Activated CD4-positive, alpha-beta T cell treated with anti-CD3 and anti-CD28 coated beads, Interleukin-2, amount 50 U/mL, for 1 hour (primary cell): ENCODE measurements around the gene SVIL.
"Not testable (repeated sequence)": the region's sequence is repeated elsewhere in the genome, so short reads cannot be mapped to it uniquely, and the experiment has no call there.

Experiments used
- DNase-seq: peaks from one replicate; pipeline ENCODE4 v3.0.0-alpha.2; 2020

The SVIL gene

DNA sequence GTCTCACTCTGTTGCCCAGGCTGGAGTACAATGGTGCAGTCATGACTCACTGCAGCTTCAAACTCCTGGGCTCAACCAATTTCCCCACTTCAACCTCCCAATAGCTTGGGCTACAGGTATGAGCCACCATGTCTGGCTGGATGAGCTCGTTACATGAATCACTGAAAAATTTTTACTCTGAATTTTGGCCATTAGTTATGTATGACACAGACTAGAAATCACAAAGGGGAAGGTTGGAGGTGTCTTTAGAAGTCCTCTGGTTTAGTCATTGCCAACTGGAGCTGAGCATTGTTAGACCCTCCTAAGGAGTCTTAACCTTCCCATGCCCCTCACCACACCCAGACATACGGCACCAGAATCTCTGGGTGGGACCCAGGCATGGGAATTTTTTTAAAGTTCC is 34.7 kb downstream of the SVIL start:
- DNase-seq: no peak

DNA sequence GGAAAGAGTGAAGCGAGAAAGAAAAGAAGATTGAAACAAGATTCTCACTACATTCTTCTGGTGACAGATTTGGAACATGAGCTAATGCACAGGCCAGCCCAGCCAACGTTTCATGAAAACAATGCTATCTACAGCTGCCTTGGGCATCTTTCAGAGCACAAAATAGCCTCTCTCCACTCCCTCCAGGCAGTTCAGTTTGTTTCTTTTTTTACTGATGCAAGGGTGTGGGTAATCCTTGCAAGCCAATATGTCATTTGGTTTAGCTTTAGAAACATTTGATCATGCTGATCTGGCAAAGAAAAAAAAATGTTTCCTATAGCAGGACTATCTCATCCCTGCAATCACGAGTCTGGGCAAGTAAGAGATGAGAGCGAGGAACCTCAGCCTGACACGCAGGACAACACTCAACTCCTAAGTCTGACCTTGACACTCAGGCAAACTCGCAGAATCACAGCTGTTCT is 35.9 kb downstream of the SVIL start:
- no peak for DNase-seq

DNA sequence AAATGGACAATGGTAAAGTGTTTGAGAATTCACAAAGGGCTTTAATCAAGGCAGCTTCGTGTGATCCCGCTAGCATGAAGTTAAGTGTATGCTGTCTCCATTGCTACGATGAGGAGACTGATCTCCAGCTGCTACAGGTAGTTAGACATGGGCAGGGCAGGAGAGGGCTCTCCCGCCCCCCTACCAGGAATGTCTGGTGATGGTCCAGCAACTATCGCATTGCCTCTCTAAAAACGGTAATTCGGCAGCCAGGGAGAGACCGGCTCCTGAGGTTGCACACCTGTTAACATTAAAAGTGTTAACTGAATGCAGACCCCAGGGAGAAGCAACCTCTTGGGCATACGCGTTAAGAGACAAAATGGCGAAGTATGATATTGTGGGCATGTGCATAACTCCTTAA is 37.9 kb downstream of the SVIL start:
- no peak for DNase-seq

DNA sequence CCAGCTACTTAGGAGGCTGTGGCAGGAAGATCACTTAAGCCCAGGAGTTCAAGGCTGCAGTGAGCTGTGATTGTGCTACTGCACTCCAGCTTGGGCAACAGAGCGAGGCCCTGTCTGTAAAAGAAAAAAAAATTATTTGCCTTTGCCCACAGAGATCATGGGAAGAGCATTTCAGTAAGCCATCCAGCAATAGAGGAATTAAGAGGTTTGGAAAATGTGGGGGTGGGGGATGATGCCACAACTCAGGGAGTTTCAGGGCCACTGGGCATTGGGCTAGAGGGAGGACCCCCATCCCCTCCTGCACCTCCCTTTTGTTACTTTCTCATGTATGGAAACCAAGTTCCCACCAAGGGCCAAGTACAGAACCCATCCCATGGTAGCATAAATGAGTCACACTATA is 38.4 kb downstream of the SVIL start:
- DNase-seq: no peak

DNA sequence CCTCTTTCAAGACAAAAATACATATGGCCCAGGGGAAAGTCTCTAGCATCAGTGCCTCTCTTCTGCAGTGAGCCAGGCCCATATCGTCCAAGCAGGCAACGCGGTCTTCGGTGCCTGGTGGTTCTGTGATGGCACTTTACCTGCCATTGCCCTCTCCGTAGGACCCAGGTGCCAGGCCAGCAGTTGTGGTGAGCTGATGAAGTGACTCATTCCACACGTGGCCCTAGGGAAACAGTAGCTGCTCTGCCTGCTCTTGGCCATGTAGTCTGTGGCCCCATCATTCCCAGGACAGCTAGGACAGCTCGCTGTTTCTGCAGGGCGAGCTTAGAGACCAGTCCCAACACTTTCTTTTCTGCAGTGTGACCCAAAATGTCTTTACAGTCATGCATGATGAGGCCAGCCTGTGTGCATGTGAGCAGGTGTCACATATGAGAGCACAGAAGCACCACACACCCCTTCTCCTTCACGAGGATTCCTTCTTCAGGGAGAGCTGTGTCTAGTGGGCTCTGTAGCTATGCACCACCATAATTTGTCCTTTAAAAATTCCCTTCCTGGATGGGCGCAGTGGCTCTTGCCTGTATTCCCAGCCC is 39.0 kb downstream of the SVIL start:
- DNase-seq: no peak

DNA sequence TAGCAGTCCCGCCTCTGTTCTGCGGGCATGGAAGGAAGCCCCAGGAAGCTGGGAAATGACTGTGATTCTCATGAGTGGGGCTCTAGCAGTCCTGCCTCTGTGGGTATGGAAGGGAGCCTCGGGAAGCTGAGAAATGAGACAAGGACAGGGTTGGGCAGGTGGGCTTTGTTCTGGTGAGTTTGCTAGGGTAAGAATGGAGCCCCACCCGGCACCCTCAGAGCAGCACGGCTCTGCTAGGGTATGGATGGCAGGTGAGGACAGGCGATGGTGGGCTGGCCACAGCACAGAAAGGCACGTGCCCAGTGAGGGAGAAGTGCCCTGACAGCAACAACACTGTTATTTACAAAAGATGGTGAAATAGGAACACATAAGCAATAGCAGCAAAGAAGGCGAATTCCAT is 39.6 kb downstream of the SVIL start:
- DNase-seq: no peak

DNA sequence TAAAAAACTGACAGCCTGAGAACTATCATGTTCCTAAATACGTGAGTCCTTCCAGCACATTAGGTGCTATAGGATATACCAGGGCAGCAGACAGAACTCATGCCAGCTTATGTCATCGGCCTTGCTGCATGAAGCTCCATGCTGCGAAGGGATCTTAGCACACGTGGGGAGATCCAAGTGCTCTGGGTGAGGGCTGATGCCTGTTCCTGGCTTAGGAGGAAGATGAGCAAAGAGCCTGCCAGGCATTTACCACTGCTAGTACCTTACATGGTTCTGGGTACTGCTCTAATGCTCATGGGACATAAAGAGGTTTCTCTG is 43.2 kb downstream of the SVIL start:
- DNase-seq: no peak

DNA sequence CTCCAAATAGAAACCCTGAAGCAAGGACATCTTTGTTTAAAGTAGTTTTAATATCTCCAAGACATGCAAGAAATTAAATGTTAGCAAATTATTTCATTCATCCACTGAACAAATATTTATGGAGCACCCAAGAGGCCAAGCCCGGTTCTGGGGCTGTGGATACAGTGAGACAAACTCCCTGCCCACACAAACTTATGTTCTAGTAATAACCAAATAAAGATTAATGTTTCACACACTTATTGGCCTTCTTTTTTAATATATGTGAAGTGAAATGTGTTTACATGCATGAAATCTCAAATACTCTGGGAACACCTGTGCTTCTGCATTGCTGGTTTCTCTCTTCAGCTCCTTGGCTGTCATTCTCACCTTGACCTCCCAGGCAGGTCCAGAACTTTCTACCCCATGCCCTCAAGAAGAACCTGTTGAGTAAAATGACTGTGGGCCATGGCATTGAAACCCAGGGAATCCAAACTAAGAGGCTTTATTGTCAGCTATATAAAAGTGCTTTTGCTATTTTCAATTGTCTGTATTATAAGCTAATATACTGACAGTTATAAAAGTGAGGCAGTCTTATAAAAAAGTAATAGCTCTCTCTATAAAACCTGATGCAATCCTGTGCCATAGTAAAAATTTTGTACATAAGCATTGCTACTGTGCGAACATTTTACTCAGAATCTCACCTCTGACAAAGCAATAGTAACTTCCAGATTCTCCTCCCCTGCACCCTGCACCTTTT is 43.7 kb downstream of the SVIL start:
- DNase-seq: no peak

DNA sequence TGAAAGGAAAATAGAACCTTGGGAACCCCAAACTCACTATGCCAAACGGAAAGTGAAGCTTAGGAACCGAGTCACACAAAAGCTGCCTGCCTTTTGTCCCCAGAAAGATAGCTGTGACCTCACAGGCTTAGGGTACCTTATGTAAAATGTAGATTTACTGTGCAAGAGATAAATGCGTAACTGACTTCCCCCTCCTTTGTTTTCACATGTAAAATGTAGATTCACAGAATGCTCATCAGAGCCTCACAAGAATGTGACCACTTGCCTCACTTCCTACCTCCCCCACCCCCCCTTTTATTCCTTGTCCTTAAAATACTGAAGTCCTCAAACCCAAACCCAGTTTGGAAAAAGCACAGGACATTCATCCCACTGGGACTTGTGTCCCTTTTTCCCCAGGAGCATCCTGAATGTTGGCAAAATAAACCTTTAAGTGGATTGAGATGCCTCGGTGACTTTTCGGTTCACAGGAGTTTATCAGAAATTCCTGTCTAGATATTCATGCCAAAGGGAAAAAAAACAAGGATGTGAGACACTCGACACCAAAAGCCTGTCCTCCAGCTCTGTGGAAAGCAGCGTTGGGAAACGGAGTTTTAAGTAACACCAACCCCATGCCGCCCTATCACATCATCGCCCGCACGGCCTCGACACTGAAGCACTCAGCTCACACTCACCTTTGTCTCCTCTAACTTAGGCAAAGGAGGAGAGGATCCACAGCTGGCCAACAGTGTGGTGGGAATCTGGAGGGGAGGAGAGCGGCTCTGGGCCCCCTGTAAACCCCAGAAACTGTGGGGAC is 45.9 kb downstream of the SVIL start:
- no peak for DNase-seq

DNA sequence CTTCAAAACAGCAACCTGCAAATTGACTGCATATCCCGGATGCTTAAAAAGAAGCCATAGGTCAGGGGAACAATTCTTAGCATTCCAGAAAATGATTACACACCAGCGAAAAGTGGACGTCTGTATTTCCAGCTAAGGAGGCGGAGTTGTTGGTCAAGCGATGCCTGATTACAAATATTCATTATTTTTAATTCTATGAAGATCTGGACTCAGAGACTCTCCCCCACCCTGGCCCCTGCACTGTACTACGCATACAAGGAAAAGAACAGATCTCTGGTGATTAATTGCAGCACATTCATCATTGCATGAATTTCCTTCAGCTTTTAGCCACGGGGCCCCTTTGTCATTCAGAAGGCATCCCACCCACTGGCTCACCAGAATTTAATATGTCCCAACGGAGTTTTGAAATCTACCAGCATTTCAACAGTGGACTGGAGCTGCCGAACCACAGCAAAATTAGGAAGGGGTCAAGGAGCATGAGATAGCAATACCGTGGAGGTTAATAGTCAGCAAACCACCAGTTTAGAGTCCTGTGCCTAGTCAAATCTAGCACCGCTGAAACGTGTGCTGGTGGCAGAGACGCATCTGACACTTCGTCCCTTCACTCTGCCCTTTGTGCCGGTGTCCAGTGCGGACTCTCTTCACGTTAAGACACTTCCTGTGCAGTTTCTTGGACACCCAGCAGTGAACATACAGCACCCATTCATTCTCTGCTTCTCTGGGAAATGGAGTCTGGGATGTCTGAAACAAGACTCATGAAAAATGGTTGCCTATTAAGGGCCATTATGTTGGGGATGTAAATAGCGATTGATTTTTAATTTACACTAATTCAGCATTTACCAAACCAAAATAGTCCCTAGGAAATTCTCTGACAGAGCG is 46.8 kb downstream of the SVIL start:
- not testable (repeated sequence) for DNase-seq

DNA sequence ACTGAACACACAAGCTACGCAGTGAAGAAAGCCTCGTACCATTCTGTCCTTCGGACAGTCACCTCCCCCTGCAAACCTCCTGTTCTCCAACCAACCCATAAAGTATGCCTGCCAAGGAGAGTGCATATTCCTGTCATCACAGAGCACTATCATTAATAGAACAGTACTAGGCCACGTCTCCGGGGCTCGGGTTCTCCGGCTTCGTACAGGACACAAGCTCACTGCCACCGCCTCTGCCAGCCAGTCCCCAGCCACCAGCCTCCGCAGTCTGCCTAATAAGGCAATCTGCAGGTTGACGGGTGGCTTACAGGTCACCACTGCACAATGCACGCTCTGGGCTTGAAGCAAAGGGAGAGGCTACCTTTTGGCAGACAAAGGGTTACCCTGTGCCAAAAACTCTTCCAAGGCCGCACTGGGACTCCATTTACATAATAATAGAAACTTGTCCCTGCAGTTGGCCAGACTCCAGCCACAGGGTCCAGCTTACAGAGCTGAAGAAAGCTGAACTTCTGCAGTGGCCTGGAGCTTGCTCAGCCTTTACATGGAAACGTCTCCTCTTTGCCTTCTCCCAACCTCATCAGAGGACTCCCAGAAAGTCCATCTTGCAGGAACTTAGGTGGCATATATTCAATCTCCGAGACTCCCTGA is 47.5 kb downstream of the SVIL start:
- DNase-seq: not testable (repeated sequence)

DNA sequence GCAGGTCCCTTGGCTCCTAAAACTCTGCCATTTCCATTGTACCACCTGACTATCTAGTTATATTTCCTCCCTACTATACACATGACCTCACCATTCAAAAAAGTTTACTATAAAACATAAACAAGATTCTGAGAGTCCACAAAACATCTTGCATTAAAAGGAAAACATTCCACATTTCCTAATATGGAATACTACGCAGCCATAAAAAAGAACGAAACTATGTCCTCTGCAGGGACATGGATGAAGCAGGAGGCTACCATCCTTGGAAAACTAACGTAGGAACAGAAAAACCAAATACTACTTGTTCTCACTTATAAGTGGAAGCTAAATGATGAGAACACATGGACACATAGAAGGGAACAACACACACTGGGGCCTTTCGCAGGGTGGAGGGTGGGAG is 48.3 kb downstream of the SVIL start:
- DNase-seq: no peak

DNA sequence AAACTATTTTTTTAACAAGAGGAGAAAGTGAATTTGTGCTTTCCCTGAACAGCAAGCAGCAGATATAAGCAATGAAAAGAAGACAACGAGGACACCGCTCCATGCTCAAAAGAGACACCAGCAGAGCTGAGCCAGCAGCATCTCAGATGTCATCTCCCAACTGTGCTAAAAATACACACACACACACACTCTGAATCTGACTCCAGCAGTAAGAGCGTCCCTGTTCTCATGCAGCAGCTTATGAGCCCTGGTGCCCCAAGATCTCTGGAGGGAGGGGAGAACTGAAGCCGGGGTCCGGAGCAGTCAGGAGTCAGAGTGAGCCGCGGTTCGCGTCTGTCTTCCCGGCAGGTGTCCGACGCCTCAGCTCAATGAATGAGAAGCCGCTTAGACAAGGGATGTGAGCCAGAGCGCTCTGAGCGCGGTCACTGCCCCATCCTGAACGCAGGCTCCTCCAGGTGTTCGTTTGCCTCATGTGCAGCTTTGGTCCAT is 49.2 kb downstream of the SVIL start:
- no peak for DNase-seq

DNA sequence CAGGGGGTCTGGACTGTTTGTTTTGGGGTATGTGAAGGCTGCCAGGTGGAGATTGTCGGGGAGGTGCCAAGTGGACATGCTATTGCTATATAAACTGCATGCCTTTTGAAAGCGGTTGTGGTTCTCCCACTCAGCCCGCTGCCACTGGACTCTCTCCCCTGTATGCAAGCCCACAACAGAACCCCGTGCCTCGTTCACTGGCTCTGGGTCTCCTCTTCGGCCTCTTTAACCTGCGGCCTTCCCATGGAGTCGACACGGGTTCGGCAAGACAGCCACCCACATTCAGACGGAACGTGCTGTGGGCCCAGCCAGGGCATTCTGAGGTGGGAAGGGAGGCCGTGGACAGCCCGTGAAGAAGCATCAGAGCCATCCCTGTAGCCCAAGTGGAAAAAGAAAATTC is 50.3 kb downstream of the SVIL start:
- DNase-seq: no peak

DNA sequence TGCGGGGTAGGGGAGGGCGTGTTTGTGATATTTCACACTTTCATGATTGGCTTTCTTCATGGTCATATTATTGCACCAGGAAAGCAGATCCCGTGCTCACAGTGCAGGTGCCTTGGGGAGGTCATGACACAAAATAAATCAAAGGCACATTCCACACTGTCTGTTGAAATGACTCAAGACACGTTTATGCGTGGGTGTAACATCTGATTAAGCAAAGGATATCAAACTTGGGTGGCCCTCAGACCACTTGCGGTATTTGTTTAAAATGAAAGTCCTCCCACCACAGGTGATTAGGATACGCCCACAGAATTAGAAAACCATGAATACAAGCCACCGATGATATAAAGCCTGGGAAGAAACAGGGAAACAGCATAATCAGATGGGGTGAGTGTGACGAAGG is 51.1 kb downstream of the SVIL start:
- DNase-seq: no peak

DNA sequence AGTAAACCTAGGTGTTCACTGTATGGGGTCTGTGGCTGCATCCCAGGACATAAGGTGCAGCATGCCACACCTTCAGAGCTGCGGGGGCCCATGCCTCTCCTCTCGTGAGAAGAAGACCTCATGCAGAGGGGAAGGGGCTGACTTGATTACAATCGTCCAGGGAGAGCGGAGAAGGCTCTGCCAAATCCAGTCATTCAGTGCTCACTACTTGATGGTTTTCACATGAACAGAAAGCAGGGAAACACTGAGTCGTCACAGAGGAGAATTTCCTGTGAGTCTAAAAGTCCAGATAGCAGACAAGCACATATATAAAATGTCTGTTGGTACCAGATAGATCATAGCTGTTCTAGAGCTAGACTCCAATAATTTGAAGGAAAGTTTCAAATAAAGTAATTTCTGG is 52.0 kb downstream of the SVIL start:
- DNase-seq: not testable (repeated sequence)

DNA sequence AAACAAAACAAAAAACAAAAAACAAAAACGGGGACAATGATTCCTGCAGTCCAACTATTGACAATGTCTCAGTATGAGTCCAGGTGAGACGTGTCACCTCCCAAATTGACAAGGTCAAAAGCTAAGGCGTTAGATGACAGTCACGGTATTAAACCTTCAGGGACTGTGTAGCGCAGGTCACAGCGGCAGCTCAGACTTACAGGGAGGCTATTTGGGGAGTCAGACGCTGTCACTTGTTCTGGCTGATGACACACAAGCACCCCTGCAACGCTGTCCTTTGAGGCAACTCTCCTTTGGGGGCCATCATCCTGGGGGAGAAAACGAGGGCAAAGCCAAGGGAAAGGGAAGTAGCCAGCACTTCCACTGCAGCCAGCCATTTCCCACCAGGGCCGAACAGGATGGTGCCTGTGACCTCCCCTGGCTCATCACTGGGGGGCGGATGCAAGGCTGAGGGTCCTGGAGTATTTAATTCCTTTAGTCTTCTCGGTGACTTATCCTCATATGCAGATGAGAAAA is 55.3 kb downstream of the SVIL start:
- no peak for DNase-seq

DNA sequence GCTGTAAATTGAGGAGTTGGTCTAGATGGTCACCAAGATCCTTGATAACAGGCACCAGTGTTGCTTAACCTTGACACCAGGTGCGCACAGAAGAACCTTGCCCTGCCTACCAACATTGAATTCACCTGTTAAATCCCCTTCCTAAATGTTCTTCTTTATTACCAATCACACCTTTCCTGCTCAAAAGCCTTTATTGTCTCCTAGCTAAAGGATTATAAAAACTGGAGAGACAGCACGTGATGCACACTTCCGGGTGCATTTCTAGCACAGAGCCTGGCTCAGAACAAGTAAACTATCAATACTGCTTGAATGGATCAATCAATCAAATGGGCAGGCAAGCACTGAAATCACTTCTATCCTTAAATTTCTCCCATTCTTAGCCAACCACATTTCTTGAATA is 56.3 kb downstream of the SVIL start:
- no peak for DNase-seq

DNA sequence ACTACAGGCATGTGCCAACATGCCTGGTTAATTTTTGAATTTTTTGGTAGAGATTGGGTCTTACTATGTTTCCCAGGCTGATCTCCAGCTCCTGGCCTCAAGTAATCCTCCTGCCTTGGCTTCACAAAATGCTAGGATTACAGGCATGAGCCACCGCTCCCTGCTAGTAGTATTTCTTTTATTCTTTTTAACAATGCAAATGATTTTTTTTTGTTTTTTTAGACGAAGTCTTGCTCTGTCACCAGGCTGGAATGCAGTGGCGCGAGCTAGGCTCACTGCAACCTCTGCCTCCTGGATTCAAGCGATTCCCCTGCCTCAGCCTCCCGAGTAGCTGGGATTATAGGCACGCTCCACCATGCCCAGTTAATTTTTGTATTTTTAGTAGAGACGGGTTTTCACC is 58.1 kb downstream of the SVIL start:
- DNase-seq: no peak

DNA sequence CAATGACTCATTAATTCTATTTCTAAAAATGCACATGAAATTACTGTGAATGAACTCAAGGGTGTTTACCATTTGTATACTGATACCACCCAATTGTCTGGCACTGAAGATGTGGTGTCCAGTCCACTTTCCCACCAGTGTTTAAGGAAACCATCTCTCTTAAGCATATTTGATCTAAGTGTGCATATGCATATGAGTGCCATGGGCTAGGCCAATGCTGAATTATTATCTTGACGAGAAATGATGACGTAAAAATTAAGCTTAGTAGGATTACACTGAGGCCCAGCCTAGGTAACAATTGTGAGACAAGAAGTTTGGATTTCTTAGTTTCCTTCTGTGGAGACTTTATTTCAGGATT is 59.7 kb downstream of the SVIL start:
- no peak for DNase-seq

DNA sequence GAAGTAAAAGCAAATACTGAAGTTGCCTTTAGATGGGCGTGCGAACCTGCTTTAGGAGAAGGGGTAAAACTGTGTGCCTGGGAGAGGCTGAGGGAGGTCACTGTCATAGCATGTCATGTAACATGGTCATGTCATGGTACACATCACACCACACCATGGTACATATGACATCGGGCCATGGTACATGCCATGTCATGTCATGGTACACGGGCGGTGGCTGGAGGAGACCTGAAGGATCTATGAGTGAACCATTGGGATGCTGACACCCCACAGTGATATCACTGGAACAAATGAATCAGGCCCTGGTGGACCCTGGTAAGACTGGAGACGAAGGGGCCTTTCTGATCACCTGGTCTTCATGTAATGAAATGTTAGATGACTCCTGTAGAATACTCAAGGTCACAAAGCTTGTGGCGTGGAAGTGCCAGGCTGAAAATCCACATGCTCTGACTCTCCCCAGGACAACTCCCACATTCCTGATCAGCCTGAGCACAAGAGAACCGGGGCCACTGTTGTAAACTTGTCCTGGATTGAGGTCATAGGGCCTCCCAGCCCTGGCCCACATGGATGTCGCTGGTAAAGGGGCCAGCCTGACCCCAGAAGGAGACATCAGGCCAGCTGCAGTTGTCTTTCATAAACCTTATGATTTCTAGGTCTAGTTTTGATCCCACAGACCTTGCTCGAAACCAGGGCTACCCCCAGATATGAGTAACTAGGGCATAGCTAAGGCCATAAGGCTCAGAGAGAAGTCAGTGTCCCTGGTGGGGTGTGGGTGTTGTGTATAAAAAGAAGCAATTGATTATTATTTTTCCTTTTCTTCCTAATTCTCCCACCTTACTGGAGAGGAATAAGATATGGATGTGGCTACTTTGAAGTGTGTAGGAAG is 60.3 kb downstream of the SVIL start:
- DNase-seq: not testable (repeated sequence)
